Right cardiac atrium (tissue), 5 donors: Measurements from ENCODE around the gene DHRS1. TPM values are rescaled to one million over a fixed set of nuclear protein-coding genes. Genes with fewer than 3 reads are reported as not detected.

ENCODE experiments used
- ATAC-seq, 2 donors: fragments of 200-7000 bp; cut with Tn5 transposase; one replicate each; pipeline versions ENCODE4 v1.8.0 to v1.9.1; 2020; ENCODE audit warnings: moderate library complexity in 2 of 2, mild to moderate bottlenecking in 1 of 2
- DNase-seq, 3 donors: peaks; one replicate each; pipeline ENCODE4 v3.0.0-alpha.2; 2020
- H3K27ac ChIP-seq: one replicate; pipeline ENCODE4 v1.5.1; 2013; ENCODE audit warnings: mild to moderate bottlenecking, low read length, control low read depth, moderate library complexity
- H3K27me3 ChIP-seq: one replicate; pipeline ENCODE4 v1.6.1; 2013; ENCODE audit not compliant: control insufficient read depth, insufficient read depth
- H3K4me1 ChIP-seq: one replicate; pipeline ENCODE4 v1.6.1; 2013; ENCODE audit warnings: low read length; ENCODE audit not compliant: control insufficient read depth, insufficient read depth
- H3K4me3 ChIP-seq: one replicate; pipeline ENCODE4 v1.5.1; 2013; ENCODE audit warnings: low read length, control low read depth
- H3K9me3 ChIP-seq: one replicate; pipeline ENCODE4 v1.6.1; 2013; ENCODE audit warnings: low read length; ENCODE audit not compliant: control insufficient read depth
- WGBS: extraction: QIAGEN DNeasy Blood & Tissue Kit; methylation state at CpG from one replicate; pipeline ENCODE4 v1.1.7; 2013; 5-methylcytosine and 5-hydroxymethylcytosine counted together
- intact Hi-C, 4 donors: fragments of 100-400 bp; cut with DNase I; formaldehyde crosslinking; loops; one replicate each; pipeline versions ENCODE4 v1.11.0 to v1.14.0; 2022 to 2023
- polyA plus RNA-seq: library from polyadenylated mRNA; stranded (reverse); fragments of 200-250 nt; gene quantifications from one replicate; pipeline ENCODE4 v1.2.3, GENCODE V29; 2013
- total RNA-seq, 4 donors: library from RNA; stranded (reverse); fragmentation: NEBNext Ultra II Directional; extraction: Animal tissue kit (Norgen Biotek cat#: 25700); gene quantifications; one replicate each; pipeline ENCODE4 v1.2.1, GENCODE V29; 2021
- donor health status: healthy with polysubstance abuse.
- donor health status: DM: no; HTN: yes; CAD: no.
- donor health status: DM: no; HTN: no; CAD: no.
- donor health status: DM: no; HTN: yes; CAD: no; lungs with severe emphysema.
- donor health status: DM: yes; HTN: yes; CAD: no.

The DHRS1 gene
- total and polyA plus RNA-seq, 5 donors, result 5.9 to 12.0 (median 9.9) TPM

DNA sequence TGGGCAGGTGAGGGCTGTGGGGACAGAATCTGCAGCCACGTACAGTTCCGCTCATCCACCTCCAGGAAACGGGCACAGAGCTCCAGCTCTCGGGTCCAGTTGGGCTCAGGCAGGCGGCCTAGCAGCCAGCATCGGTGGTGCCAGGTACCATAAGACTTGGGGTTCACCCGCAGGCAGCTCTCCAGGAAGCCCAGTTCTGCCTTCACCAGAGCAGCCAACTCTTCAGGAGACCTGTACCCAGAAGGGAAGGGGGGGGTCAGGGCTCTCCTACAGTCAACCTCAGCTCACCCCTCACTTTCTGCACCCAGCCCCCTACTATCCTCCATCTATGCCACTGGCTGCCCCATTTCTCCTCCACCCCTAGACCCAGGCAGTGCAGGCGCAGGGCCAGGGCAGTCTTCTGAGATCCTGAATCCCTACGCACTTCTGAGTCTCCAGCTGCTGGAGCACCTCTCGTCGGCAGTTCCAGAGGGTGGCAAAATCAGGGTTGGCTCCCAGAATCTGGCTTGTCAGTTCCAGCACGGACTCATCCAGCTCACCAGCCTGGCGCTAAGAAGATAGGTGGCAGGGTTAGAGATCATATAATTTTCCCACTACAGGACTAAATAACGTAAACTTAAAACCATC lies 29.6 kb downstream of the DHRS1 start:
- ATAC-seq, result no peak
- no peaks in the 10 kb centered on the region for H3K9me3 ChIP-seq
- WGBS, result 96% methylated on average over 14 of the region's 14 CpGs
- no peaks in the 10 kb centered on the region for H3K4me1 ChIP-seq
- no peaks in the 10 kb centered on the region for H3K27me3 ChIP-seq
- peak in 1 of 3 donors; percentile 51 for DNase-seq
- no peak overlapping the region for H3K27ac ChIP-seq
- intact Hi-C loops, result no loop called here
- H3K4me3 ChIP-seq, result no peak overlapping the region

DNA sequence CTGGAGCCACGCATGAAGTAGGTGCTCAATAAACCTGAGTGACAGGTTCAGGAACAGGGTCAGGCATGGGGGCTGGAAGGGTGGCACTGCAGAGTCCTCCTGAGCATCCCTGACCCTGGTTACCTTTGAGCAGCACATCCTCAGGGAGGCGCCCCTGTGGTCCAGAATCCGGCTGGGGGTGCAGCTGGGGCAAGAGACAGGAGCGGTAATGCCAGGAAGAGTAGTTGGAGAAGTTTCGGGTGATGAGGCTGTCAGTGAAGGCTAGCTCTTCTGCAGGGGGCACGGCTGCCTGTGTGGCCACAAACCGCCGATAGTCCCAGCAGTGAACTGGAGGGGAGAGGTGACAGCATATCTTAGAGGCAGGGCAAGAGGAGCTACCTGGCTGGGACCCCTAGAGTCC lies 30.2 kb downstream of the DHRS1 start:
- Histone ChIP-seq H3K27ac (no peak overlapping the region), H3K4me1 (no peaks in the 10 kb centered on the region), H3K4me3 (no peak overlapping the region), H3K27me3 (no peaks in the 10 kb centered on the region), H3K9me3 (no peaks in the 10 kb centered on the region)
- intact Hi-C loops, result no loop called here
- WGBS, result 94% methylated on average over 8 of the region's 8 CpGs
- ATAC-seq (no peak), DNase-seq (peak in 1 of 3 donors; percentile 32)

DNA sequence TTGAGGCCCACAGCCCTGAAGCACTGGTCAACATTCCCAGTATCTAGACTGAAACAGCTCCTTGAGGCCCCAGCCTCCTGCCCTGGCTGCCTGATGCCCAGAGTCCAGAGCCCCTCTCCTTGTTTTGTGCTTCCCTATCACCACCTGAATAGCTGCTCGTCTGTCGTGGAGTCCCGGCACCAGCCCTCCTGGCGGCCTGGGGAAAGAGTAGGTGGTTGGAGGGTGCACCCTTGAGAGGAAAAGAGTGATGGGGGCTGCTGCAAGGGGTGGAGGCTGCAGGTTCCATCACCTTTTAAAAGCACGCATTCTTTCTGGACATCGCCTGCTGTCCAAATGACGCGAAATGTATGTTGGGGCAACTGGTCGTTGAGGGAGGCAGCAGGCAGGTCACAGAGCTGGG lies 31.4 kb downstream of the DHRS1 start:
- Histone ChIP-seq H3K27ac (no peak overlapping the region), H3K4me3 (no peak overlapping the region), H3K4me1 (no peaks in the 10 kb centered on the region), H3K27me3 (no peaks in the 10 kb centered on the region), H3K9me3 (no peaks in the 10 kb centered on the region)
- intact Hi-C loops, result no loop called here
- WGBS, result 86% methylated on average over 9 of the region's 9 CpGs
- DNase-seq (peak in 1 of 3 donors; percentile 5), ATAC-seq (no peak)

DNA sequence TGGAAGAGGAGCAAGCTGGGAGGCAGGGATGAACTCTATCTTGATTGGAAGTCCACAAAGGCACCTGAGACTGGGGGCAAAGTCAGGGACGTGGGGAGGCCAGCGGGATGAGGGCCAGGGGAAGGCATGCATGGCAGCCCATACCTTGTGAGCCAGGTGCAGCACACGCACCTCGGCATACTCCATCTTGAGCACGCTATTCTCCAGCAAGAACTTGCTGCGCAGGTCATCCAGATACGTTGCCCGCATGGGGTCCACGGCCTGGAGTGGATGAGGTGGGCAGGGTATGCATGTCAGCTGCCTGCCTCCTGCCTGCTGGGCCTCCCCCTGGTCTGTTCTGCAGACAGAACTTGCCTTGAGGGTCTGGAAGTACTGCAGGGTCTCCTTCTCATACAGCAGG lies 32.1 kb downstream of the DHRS1 start:
- no peak for ATAC-seq
- Histone ChIP-seq H3K4me1 (no peaks in the 10 kb centered on the region), H3K27me3 (no peaks in the 10 kb centered on the region), H3K27ac (no peak overlapping the region), H3K4me3 (no peak overlapping the region), H3K9me3 (no peaks in the 10 kb centered on the region)
- DNase-seq, result peak in 1 of 3 donors; percentile 36
- intact Hi-C loops, result no loop called here
- WGBS, result 91% methylated on average over 9 of the region's 9 CpGs

DNA sequence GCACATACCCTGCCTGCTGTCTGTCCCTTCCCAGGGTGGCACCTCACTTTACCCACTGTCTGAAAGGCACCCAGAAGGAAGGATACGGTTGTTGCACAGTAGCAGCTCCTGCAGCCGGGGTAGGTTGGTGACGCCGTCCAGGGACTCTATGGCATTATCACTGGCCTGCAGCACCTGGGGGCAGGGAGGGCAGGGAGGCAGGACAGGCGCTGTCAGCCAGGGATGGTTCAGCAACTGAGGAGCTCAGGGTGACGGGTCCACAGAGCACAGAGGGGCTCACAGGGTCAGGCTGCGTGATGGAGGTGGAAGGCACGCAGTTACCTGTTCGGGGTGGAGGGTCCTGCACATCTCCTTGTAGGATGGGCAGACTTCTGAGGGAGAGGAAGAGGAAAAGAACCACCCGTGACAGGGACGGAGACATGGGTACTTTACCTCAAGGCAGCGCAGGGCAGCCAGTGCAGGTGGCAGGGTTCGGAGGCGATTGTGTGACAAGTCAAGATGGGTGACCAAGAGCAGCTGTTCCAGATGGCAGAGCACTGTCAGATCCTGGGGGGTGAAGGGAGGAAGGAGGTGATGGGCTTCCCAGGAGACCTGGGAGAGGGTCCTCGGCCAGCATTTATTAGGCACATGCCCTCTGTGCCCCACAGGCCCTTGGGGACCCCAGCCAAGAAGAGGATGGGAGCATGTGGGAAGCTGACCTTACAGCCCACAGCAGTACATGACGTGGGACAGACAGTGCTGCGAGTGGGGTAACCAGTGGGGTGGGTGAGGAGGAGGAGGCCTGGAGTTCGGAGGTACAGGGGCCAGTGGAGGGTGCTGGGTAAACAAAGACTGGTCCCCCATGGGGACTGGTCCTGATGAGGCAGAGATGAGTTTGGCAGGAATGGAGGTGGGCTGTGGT lies 33.0 kb downstream of the DHRS1 start:
- no peaks in the 10 kb centered on the region for H3K27me3 ChIP-seq
- no peaks in the 10 kb centered on the region for H3K9me3 ChIP-seq
- no peak for ATAC-seq
- WGBS, result 89% methylated on average over 18 of the region's 18 CpGs
- no peaks in the 10 kb centered on the region for H3K4me1 ChIP-seq
- no peak overlapping the region for H3K4me3 ChIP-seq
- no peak overlapping the region for H3K27ac ChIP-seq
- intact Hi-C loops, result no loop called here
- DNase-seq, result peak in 1 of 3 donors; percentile 22

DNA sequence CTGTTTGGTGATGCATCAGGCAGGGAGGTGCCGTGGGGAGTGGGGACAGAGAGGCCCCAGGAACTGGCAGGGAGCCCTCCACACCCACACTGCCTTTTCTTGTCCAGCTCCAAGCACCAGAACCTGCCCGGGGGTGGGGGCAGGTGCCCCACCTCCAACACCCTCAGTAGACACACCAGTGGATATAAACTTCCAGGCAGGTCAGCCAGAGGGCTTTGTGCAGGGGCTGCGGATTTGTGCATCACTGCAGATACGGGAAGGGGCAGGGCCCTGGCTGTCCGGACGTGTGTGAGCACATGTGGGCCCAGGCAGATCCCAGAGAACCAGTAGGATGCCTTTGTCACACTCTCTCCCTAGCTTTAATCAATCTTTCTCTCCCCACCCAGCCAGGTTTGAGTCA lies 35.3 kb downstream of the DHRS1 start:
- intact Hi-C loops, result no loop called here
- Histone ChIP-seq H3K27ac (no peak overlapping the region), H3K9me3 (no peaks in the 10 kb centered on the region), H3K27me3 (no peaks in the 10 kb centered on the region), H3K4me3 (no peak overlapping the region), H3K4me1 (no peaks in the 10 kb centered on the region)
- ATAC-seq (no peak), DNase-seq (peak in 1 of 3 donors; percentile 43)
- WGBS, result 68% methylated on average over 6 of the region's 6 CpGs

DNA sequence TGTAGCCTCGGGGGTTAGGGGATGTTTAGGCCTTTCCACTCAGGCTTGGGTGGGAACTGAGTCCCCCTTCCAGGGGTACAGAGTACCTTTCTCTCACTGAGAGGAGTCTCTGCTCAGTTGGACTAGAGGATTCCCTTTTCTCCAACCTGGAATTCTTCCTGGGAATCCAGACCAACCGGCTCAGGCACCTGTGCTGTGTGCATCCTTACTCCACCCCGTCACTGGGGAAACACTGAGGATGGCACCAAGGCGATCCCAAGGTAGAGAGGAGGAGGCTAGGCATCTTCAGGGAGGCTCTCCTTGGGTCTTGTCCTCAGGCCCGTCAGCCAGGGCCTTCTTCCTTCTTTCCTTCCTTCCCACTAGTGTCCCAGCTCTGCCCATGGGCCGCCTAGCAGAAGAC lies 35.7 kb downstream of the DHRS1 start:
- no peak for DNase-seq
- Histone ChIP-seq H3K27me3 (no peaks in the 10 kb centered on the region), H3K27ac (no peak overlapping the region), H3K4me3 (no peak overlapping the region), H3K4me1 (no peaks in the 10 kb centered on the region), H3K9me3 (no peaks in the 10 kb centered on the region)
- ATAC-seq, result no peak
- intact Hi-C loops, result no loop called here
- 73% methylated on average over 6 of the region's 6 CpGs for WGBS

DNA sequence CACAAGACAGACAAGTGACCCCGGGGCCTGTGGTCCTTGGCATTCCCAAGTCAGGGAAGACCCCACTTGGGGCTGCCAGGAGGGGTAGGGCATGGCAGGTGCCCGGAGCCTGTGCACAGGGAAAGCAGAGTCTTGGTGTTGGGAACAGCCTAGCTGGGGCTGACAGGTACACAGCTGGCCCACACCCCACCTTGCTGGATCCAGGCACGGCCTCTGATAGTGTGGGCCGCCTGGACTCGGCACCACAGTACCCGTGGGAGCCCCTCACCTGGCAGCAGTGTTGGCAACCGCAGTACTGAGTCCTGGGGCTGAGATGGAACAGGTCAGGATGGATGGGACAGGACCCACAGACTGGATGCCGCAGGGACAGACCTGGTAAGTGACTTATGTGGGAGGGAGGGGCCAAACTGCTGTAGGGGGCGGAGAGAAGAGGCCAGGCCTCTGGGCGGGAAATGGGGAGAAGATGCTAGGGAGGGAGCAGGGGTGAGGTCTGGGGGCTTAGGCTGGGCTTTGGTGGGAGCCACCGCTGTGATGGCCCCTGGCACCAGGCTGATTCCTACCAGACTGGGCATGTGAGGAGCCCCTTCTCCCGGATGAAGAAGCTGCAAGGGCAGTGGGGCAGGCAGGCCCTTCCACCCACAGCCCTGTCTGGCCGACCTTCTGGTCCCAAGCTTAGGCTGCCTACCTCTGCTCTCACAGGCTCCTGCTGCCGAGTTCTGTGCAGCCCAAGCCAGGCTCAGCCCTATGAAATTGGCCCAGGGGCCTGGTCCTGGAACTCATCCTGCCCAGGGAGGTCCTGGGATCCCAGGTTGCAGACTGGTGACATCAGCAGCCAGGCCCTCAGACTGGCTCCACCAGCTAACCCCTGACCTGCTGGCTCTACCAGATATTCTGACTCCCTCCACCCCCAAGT lies 36.5 kb downstream of the DHRS1 start, which contains the start of gene TGM1:
Gene TGM1, minus strand, starts transcription at position 357 of the 913 bp plus-strand sequence. CDS start 825 bp downstream, outside the sequence.
- H3K27ac ChIP-seq, result no peak within 1 kb of the TSS
- peak in 1 of 2 donors; percentile 5 for ATAC-seq
- H3K4me3 ChIP-seq, result no peak within 1 kb of the TSS
- WGBS, result 85% methylated on average over 14 of the region's 14 CpGs
- H3K9me3 ChIP-seq, result no peaks in the 10 kb centered on the region
- no peaks in the 10 kb centered on the region for H3K4me1 ChIP-seq
- no peaks in the 10 kb centered on the region for H3K27me3 ChIP-seq
- intact Hi-C loops, result no loop called here
- DNase-seq, result peak in 1 of 3 donors; percentile 38

DNA sequence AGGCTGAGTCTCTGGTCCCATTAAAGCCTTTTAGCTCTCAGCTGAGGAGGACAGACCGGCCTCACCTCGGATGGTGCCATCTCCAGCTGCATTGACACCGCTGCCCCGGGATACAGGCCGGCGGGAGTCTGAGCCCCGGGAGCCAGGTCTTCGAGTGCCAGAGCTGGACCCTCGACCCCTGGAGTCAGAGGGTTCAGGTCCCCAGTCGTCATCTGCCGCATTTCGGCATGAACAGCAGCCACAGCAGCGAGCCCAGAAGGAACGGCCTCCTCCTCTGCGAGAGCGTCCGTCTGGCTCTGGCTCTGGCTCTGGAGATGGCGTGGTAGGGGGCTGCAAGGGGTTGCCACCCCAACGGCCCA lies 37.6 kb downstream of the DHRS1 start:
- ATAC-seq, result no peak

DNA sequence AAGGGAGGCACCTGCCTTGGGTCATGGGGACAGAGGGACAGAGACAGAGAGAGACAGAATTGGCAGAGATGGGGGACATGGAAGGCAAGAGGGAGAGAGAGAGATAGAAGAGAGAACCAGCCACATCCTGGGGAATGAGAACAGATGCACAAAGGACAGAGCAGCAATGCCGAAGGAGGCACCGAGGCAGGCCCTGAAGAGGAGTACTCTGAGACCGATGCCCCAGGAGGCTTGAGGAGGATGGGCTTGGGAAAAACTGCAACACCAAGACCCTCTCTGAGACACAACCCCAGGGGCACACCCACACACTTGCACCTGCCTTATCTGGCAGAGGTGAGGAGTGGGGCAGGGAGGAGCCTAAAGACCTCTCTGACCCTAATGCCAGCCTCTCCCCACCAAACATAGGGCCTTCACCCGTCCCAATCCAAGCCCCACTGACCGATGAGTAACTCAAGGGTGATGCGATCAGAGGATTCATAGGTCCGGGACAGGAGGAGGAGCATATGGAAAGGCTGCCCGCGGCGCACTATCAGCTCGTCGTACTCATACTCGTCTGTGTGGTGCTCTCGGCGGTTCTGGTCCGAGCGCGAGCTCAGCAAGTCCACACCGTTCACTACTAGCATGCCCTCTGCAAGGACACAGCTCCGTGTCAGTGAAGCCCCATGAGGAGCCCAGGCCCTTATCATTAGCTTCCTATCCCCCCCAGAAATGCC lies 38.2 kb downstream of the DHRS1 start:
- ATAC-seq (no peak), DNase-seq (no peak)
- WGBS, result 90% methylated on average over 20 of the region's 20 CpGs
- intact Hi-C loops, result no loop called here
- H3K9me3 ChIP-seq, result no peaks in the 10 kb centered on the region
- H3K27me3 ChIP-seq, result no peaks in the 10 kb centered on the region
- H3K4me3 ChIP-seq, result no peak overlapping the region
- no peak overlapping the region for H3K27ac ChIP-seq
- no peaks in the 10 kb centered on the region for H3K4me1 ChIP-seq

More for the DNA sequence above, 37.6 kb downstream of the DHRS1 start:
- WGBS, result 89% methylated on average over 19 of the region's 19 CpGs
- Histone ChIP-seq H3K27me3 (no peaks in the 10 kb centered on the region), H3K27ac (no peak overlapping the region), H3K9me3 (no peaks in the 10 kb centered on the region), H3K4me3 (no peak overlapping the region), H3K4me1 (no peaks in the 10 kb centered on the region)
- intact Hi-C loops, result no loop called here
- peak in 1 of 3 donors; percentile 44 for DNase-seq
